Mononuclear cell (primary cell): Measurements from ENCODE around the gene TAF4. TPM values are rescaled to one million over a fixed set of nuclear protein-coding genes. Genes with fewer than 3 reads are reported as not detected.
"Not testable (repeated sequence)": the region's sequence is repeated elsewhere in the genome, so short reads cannot be mapped to it uniquely, and the experiment has no call there.

Experiments used
- H3K27me3 ChIP-seq: 2 replicates; pipeline ENCODE4 v1.6.0; 2011; ENCODE audit warnings: low read length, control low read depth; ENCODE audit not compliant: insufficient read depth
- H3K4me1 ChIP-seq: 2 replicates; pipeline ENCODE4 v1.5.1; 2011; ENCODE audit warnings: mild to moderate bottlenecking, low read length, control low read depth; ENCODE audit not compliant: insufficient read depth
- H3K4me3 ChIP-seq: 2 replicates; pipeline ENCODE4 v1.5.1; 2011; ENCODE audit warnings: mild to moderate bottlenecking, low read length, moderate library complexity
- H3K9me3 ChIP-seq: 2 replicates; pipeline ENCODE4 v1.5.1; 2011; ENCODE audit warnings: low read depth, mild to moderate bottlenecking, control low read depth, low read length
- total RNA-seq: library from RNA; depleted of rRNA; stranded (reverse); fragments of >200 nt; gene quantifications from one replicate; pipeline ENCODE4 v1.2.3, GENCODE V29; 2012

Gene TAF4
- total RNA-seq, 1 donor: 7.7 TPM

DNA sequence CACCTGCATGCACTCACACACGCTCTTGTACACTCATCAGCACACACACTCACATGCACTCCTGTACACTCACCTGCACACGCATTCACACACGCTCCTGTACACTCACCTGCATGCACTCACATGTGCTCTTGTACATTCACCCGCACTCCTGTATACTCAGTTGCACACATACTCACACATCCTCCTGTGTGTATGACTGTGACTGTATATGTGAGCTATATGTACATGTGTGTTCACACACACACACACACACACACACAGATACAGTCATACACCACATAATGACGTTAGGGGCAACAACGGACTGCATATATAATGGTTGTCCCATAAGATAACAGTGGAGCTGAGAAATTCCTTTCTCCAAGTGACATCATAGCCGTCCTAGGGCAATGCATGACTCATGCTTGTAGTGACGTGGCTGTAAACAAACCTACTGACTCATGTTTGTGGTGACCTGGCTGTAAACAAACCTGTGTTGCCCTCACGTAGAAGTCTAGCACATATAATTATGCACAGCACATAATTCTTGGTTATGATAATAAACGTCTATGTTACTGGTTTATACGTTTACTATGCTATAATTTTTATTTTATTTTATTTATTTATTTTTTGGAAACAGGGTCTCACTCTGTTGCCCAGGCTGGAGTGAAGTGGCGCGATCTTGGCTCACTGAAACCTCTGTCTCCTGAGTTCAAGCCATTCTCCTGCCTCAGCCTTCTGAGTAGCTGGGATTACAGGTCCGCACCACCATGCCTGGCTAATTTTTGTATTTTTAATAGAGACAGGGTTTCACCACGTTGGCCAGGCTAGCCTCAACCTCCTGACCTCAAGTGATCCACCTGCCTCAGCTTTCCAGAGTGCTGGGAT, 22.8 kb upstream of the TAF4 start:
- Histone ChIP-seq H3K27me3 (no peaks in the 10 kb centered on the region), H3K9me3 (no peaks in the 10 kb centered on the region), H3K4me1 (no peaks in the 10 kb centered on the region), H3K4me3 (no peak overlapping the region)

DNA sequence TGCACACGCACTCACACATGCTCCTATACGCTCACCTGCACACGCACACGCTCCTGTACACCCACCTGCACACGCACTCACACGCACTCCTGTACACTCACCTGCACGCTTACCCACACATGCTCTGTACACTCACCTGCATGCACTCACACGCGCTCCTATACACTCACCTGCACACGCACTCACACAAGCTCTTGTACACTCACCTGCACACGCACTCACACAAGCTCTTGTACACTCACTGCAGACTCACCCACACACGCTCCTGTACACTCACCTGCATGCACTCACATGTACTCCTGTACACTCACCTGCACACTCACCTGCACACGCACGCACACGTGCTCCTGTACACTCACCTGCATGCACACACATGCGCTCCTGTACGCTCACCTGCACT, 22.0 kb upstream of the TAF4 start:
- H3K4me3 ChIP-seq: no peak overlapping the region
- no peaks in the 10 kb centered on the region for H3K9me3 ChIP-seq
- no peaks in the 10 kb centered on the region for H3K4me1 ChIP-seq
- no peaks in the 10 kb centered on the region for H3K27me3 ChIP-seq

DNA sequence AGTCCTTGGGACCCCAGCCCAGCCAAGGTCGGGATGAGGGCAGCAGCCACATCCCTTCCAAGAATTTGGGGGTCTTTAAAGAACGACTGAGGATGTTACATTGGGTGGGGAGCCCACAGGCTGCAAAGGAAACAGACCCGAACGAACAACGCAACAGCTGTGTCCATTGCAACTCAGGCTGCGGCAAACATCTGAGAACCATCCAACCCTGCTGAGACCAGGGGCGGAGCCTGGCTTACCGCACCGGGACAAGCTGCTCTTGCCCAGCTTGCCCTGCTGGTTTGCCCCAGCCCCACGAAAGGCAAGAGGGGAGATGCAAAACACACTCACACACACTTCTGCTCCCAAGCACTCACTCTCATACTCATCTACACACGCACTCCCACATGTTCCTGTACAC, 21.5 kb upstream of the TAF4 start:
- Histone ChIP-seq H3K4me3 (no peak overlapping the region), H3K27me3 (no peaks in the 10 kb centered on the region), H3K4me1 (no peaks in the 10 kb centered on the region), H3K9me3 (no peaks in the 10 kb centered on the region)

DNA sequence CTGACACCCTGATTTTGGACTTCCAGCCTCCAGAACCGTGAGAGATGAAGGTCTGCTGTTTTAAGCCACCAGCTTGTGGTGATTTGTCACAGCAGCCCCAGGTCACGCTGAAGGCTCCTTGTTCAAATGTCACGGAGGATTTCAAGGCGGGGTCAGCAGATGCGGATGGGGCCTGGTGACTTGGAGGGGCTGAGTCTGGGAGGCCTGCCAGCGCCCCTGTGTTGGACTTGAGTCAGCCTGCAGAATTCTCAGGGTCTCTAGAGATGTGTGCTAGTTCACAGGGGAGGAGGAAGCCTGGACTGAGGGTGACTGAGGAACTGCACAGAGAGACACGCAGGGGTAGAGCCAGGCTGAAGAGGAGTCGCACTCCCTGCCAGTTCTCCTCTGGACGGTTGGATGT, 19.5 kb upstream of the TAF4 start:
- Histone ChIP-seq H3K4me3 (no peak overlapping the region), H3K9me3 (no peaks in the 10 kb centered on the region), H3K4me1 (no peaks in the 10 kb centered on the region), H3K27me3 (no peaks in the 10 kb centered on the region)

DNA sequence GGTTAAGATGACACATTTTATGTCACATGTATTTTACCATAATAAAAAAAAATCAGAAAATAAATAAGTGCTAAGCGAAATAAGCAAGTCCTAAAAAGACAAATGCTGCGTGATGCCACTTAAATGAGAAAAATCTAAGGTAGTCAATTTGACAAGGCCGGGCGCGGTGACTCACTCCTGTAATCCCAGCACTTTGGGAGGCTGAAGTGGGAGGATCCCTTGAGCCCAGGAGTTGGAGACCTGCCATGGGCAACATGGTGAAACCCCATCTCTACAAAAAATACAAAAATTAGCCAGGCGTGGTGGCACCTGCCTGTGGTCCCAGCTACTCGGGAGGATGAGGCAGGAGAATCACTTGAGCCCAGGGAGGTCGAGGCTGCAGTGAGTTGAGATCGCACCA, 18.5 kb upstream of the TAF4 start:
- H3K27me3 ChIP-seq, H3K4me3 ChIP-seq, H3K9me3 ChIP-seq, H3K4me1 ChIP-seq: not testable (repeated sequence)

DNA sequence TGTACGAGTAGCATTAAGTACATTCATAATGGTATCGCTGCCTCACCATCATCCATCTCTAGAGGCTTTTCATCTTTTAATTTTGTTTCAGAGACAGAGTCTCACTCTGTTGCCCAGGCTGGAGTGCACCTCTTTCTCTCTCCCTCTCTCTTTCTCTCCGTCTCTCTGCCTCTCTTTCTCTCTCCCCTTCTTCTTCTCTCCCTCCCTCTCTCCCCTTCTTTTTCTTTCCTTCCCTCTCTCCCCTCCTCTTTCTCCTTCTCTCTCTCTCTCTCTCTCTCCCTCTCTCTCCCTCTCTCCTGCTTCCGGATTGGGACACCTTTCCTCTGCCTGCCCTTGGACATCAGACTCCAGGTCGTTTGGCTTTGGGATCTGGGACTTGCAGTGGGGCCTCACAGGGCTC, 17.6 kb upstream of the TAF4 start:
- Histone ChIP-seq H3K4me3 (no peak overlapping the region), H3K9me3 (no peaks in the 10 kb centered on the region), H3K27me3 (no peaks in the 10 kb centered on the region), H3K4me1 (no peaks in the 10 kb centered on the region)

DNA sequence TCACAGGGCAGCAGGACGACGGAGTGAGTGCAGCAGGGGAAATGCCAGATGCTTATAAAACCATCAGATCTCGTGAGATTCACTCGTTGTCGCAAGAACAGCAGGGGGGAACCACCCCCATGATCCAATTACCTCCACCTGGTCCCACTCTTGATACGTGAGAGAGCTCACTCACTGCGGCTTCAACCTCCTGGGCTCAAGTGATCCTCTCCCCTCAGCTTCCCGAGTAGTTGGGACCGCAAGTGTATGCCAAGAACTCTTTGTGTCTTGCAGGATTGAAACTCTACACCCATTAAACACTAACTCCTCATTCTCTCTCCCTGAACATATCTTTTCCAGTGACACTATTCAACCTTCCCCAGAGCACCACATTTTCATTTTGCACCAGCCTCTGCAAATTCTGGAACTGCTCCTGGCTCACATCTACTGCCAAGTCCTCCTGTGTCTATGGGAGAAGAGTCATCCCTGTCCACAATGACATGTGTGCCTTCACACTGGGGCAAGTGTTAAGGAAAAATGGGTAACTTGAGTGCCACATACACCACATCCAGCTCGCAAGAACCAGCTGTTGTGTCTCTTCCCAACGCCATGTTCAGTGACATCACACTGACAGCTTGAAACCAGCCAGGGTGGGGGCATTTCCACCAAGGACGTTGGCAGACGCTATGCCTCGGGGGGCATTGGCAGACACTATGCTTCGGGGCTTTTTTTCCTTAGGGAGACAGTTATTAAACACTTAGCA, 14.7 kb upstream of the TAF4 start:
- Histone ChIP-seq H3K9me3 (peaks cover 5% of the 10 kb centered on the region), H3K4me3 (no peak overlapping the region), H3K4me1 (no peaks in the 10 kb centered on the region), H3K27me3 (no peaks in the 10 kb centered on the region)

DNA sequence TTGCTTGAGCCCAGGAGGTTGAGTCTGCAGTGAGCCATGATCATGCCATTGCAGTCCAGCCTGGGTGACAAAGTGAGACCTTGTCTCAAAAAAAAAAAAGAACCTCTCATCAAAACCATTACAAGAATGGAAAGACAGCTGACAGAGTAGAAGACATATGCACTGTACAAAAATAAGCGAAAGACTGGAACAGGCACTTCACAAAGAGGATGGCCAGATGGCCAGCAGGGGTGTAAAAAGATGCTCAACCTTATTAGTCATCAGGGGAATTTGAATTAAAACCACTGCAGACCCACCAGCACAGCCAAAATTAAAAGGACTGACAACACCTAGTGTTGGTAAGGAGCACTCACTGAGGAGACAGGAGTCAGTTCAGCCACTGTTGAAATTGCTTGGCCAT, 13.5 kb upstream of the TAF4 start:
- no peaks in the 10 kb centered on the region for H3K4me1 ChIP-seq
- no peaks in the 10 kb centered on the region for H3K27me3 ChIP-seq
- peaks cover 9% of the 10 kb centered on the region for H3K9me3 ChIP-seq
- no peak overlapping the region for H3K4me3 ChIP-seq

DNA sequence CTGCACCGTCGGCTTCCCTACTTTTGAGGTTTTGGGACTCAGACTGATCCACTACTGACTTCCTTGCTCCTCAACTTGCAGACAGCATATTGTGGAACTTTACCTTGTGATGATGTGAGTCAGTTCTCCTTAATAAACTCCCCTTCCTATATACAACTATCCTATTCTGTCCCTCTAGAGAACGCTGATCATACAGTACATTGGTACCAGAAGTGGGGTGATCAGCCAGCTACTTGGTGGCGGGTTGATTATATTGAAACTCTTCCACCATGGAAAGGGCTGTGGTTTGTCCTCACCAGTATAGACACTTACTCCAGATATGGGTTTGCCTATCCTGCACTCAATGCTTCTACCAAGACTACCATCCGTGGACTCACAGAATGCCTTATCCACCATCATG, 7.6 kb upstream of the TAF4 start:
- H3K27me3 ChIP-seq: no peaks in the 10 kb centered on the region
- no peak overlapping the region for H3K4me3 ChIP-seq
- H3K4me1 ChIP-seq: no peaks in the 10 kb centered on the region
- H3K9me3 ChIP-seq: peaks cover 9% of the 10 kb centered on the region

DNA sequence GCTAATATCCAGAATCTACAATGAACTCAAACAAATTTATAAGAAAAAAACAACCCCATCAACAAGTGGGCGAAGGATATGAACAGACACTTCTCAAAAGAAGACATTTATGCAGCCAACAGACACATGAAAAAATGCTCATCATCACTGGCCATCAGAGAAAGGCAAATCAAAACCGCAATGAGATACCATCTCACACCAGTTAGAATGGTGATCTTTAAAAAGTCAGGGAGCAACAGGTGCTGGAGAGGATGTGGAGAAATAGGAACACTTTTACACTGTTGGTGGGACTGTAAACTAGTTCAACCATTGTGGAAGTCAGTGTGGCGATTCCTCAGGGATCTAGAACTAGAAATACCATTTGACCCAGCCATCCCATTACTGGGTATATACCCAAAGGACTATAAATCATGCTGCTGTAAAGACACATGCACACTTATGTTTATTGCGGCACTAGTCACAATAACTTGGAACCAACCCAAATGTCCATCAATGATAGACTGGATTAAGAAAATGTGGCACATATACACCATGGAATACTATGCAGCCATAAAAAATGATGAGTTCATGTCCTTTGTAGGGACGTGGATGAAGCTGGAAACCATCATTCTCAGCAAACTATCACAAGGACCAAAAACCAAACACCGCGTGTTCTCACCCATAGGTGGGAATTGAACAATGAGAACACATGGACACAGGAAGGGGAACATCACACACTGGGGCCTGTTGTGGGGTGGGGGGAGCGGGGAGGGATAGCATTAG, 6.2 kb upstream of the TAF4 start:
- H3K9me3 ChIP-seq, H3K27me3 ChIP-seq, H3K4me3 ChIP-seq: not testable (repeated sequence)
- H3K4me1 ChIP-seq: peaks cover 14% of the 10 kb centered on the region

DNA sequence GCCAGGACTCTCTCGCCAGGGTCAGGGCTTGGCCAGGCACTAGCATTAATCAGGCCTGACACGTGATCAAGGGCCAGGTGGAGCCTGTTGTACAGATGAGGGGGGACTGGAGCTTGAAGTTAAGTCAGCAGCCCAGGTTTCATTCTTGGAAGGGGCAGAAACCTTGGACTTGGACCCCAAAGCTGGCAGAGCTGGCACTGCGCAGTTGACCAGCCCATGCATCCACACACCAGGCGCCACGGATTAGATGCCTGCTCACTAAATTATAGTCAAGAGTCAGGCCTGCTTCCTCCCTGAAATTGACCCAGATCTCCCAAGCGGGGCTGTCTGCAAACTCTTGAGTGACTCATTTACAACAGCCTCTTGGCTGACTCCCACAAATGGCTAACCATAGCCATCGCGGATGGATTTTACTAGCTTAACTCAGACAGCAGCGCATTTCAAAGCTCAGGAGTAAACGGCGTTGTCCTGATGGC, 4.1 kb upstream of the TAF4 start:
- H3K4me3 ChIP-seq: no peak overlapping the region
- H3K4me1 ChIP-seq: peaks cover 18% of the 10 kb centered on the region
- H3K9me3 ChIP-seq: no peaks in the 10 kb centered on the region
- no peaks in the 10 kb centered on the region for H3K27me3 ChIP-seq

DNA sequence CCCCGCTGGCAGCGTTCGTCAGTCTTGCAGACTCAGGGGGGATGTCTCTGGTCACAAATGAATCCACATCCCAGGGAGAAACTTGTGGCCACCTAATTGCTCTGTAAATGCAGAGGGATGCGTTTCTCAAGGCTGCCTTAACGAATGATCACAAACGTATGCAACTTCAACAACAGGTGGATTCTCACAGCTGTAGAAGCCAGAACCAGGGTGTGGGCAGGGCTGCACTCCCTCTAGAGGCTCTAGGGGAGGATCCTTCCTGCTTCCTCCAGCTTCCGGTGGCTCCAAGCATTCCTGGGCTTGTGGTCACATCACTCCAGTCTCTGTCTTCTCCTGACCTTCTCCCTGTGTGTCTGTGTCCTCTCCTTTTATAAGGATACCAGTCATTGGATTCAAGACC, 3.3 kb upstream of the TAF4 start:
- H3K4me3 ChIP-seq: no peak overlapping the region
- no peaks in the 10 kb centered on the region for H3K9me3 ChIP-seq
- peaks cover 23% of the 10 kb centered on the region for H3K4me1 ChIP-seq
- no peaks in the 10 kb centered on the region for H3K27me3 ChIP-seq

DNA sequence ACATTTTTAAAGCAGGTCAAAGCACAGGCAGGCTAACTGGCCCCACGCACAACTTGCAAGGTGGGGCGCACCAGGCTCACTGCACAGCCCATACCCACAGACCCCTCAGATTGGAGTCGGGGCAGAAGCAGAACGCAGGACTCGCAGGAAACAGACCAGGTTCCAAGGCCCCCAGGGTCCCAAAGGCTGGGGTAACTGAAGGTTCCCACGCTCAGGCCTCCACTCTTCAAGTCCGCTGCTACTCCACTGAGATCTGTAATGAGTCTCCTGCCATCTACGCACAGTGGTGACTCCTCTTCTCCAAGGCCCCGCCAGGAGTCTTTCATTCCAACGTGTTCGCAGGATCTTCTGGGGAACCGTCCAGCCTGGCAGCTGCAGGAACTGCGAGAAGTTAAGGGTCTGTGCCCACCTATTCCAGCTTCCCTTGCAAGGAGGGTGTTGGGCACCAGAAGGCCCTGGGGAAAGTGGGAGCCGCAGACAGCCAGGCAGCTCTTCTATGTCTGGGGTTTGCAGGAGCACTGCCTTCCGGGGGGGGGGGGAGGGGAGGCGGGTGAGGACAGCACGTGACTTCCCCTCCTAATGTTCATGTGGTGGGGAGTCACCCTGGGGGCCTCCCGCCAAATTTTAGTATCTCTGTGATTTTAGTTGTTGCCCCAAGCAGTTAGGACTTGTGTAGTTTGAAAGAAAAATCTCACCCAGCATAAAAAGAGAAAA, 2.0 kb upstream of the TAF4 start:
- H3K4me1 ChIP-seq: peaks cover 36% of the 10 kb centered on the region
- no peak overlapping the region for H3K4me3 ChIP-seq
- H3K27me3 ChIP-seq: no peaks in the 10 kb centered on the region
- H3K9me3 ChIP-seq: no peaks in the 10 kb centered on the region

DNA sequence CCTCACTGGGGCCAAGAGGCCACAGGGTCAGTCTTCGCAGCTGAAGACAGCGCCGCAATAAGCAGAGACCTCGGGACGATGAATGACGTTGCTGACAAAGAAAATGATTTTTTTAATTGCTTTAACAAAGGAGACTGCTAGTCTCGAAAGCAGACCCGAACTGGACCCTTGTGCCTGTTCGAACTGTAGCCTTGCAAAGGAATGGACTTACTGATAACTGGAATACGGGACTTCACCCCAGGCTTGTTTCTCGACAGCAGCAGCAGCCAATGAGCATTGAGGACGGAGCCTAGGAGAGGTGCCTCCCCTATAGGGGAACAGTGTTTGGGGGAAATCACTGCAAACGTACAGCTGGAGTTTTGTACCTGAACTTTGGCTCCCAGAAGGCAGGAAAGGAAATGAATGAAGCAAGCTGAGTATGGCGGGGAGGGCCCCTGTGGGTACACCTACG, 1.3 kb upstream of the TAF4 start:
- Histone ChIP-seq H3K27me3 (no peaks in the 10 kb centered on the region), H3K9me3 (no peaks in the 10 kb centered on the region), H3K4me3 (peak overlapping the region; percentile 58), H3K4me1 (peaks cover 41% of the 10 kb centered on the region)
